Smooth muscle cell (in vitro differentiated cells): ENCODE measurements around the gene EQTN. TPM values are rescaled to one million over a fixed set of nuclear protein-coding genes. Genes with fewer than 3 reads are reported as not detected.
"Not testable (repeated sequence)": the region's sequence is repeated elsewhere in the genome, so short reads cannot be mapped to it uniquely, and the experiment has no call there.

Source experiments
- DNase-seq: peaks from one replicate; lab custom pipeline; 2025; ENCODE audit not compliant: unreplicated experiment; lab: John Stamatoyannopoulos, UW
- H2AFZ ChIP-seq: fragments of 200-600 bp; sonication (generic); 2 replicates; pipeline ENCODE4 v1.6.0; 2016; ENCODE audit warnings: antibody characterized with exemption, low read depth, mild to moderate bottlenecking
- H3F3A ChIP-seq: fragments of 200-600 bp; sonication (generic); 2 replicates; pipeline ENCODE4 v1.6.0; 2017; ENCODE audit warnings: antibody characterized with exemption, low read depth
- H3K27ac ChIP-seq: fragments of 200-600 bp; sonication (generic); 2 replicates; pipeline ENCODE4 v1.5.1; 2016; ENCODE audit warnings: low read depth, mild to moderate bottlenecking
- H3K27me3 ChIP-seq: fragments of 200-600 bp; sonication (generic); 2 replicates; pipeline ENCODE4 v1.6.1; 2016; ENCODE audit warnings: low read depth, mild to moderate bottlenecking
- H3K36me3 ChIP-seq: fragments of 200-600 bp; sonication (generic); 2 replicates; pipeline ENCODE4 v1.5.1; 2016; ENCODE audit warnings: low read depth
- H3K4me1 ChIP-seq: fragments of 200-600 bp; sonication (generic); 2 replicates; pipeline ENCODE4 v1.5.1; 2016; ENCODE audit warnings: low read depth
- H3K4me2 ChIP-seq: fragments of 200-600 bp; sonication (generic); 2 replicates; pipeline ENCODE4 v1.6.0; 2016; ENCODE audit warnings: mild to moderate bottlenecking
- H3K4me3 ChIP-seq: fragments of 200-600 bp; sonication (generic); 2 replicates; pipeline ENCODE4 v1.5.1; 2016; ENCODE audit warnings: mild to moderate bottlenecking
- H3K79me2 ChIP-seq: fragments of 200-600 bp; sonication (generic); 2 replicates; pipeline ENCODE4 v1.6.0; 2016; ENCODE audit warnings: low read depth, mild to moderate bottlenecking
- H3K9ac ChIP-seq: fragments of 200-600 bp; sonication (generic); 2 replicates; pipeline ENCODE4 v1.6.0; 2016; ENCODE audit warnings: low read depth
- H3K9me3 ChIP-seq: fragments of 200-600 bp; sonication (generic); replicated peaks from 2 replicates; pipeline ENCODE4 v1.5.1; 2016; ENCODE audit warnings: low read depth
- H4K20me1 ChIP-seq: fragments of 200-600 bp; sonication (generic); 2 replicates; pipeline ENCODE4 v1.6.0; 2016; ENCODE audit warnings: low read depth
- CTCF ChIP-seq: fragments of 200-600 bp; sonication (generic); IDR thresholded peaks from 2 replicates; pipeline ENCODE4 v1.5.1; 2017; ENCODE audit warnings: borderline replicate concordance, mild to moderate bottlenecking, antibody characterized with exemption; ENCODE audit not compliant: insufficient read depth, poor library complexity, severe bottlenecking
- WGBS: methylation state at CpG from one replicate; pipeline ENCODE4 v1.1.7; 2016; ENCODE audit warnings: low lambda C conversion rate; 5-methylcytosine and 5-hydroxymethylcytosine counted together
- polyA plus RNA-seq: library from polyadenylated mRNA; unstranded; fragments of >200 nt; fragmentation: Nextera tagmentation; extraction: Ambion mirVana; gene quantifications from 2 replicates; pipeline ENCODE4 v1.2.1, GENCODE V29; 2016
- total RNA-seq: library from RNA; depleted of rRNA; stranded (reverse); fragments of >200 nt; gene quantifications from 2 replicates; pipeline ENCODE4 v1.2.3, GENCODE V29; 2014

Gene EQTN
- total and polyA plus RNA-seq, 2 experiments from 2014 or later = not detected

GRCh38 chr9:27248702-27249101, 48.2 kb downstream of the EQTN start:
- Histone ChIP-seq H3K4me2 (no peak overlapping the region), H3K4me1 (no peaks in the 10 kb centered on the region), H3K4me3 (no peak overlapping the region), H3K27ac (no peak overlapping the region), H3K79me2 (no peaks in the 10 kb centered on the region), H3K9ac (no peak overlapping the region), H3K9me3 (no peaks in the 10 kb centered on the region), H3F3A (no peaks in the 10 kb centered on the region), H3K27me3 (no peaks in the 10 kb centered on the region), H4K20me1 (no peaks in the 10 kb centered on the region), H2AFZ (no peak overlapping the region), H3K36me3 (no peaks in the 10 kb centered on the region)
- no peak for DNase-seq
- TF ChIP-seq CTCF = no peak

- DNase-seq = no peak
- no peaks in the 10 kb centered on the region for H3K9me3 ChIP-seq
- H3K4me1 ChIP-seq = no peaks in the 10 kb centered on the region
- H3K79me2 ChIP-seq = no peaks in the 10 kb centered on the region
- no peak overlapping the region for H3K4me2 ChIP-seq
- H3K36me3 ChIP-seq = no peaks in the 10 kb centered on the region
- H3K4me3 ChIP-seq = no peak overlapping the region
- no peak overlapping the region for H3K9ac ChIP-seq
- H2AFZ ChIP-seq = no peak overlapping the region
- H3K27me3 ChIP-seq = no peaks in the 10 kb centered on the region
- 6% methylated on average over 2 of the region's 2 CpGs for WGBS
- no peaks in the 10 kb centered on the region for H4K20me1 ChIP-seq
- no peaks in the 10 kb centered on the region for H3F3A ChIP-seq
- H3K27ac ChIP-seq = no peak overlapping the region
- TF ChIP-seq CTCF = peak; percentile 60
Observed at GRCh38 chr9:27247756-27248155, 49.2 kb downstream of the EQTN start.

GRCh38 chr9:27239648-27240047, 57.3 kb downstream of the EQTN start:
- not testable (repeated sequence) for DNase-seq, H3K79me2 ChIP-seq, H3K36me3 ChIP-seq, H3K9me3 ChIP-seq, H3K9ac ChIP-seq, H3F3A ChIP-seq, H3K4me3 ChIP-seq, H3K27me3 ChIP-seq, H2AFZ ChIP-seq, H3K4me1 ChIP-seq, H4K20me1 ChIP-seq, H3K4me2 ChIP-seq, H3K27ac ChIP-seq
- WGBS = 85% methylated on average over 12 of the region's 12 CpGs

Other genes starting within 250 kb of the EQTN start
- gene TEK, start 187.9 kb downstream of the EQTN start, total RNA-seq = 58.9 and 81.2 TPM in 2 replicates
- gene TEK, start 187.9 kb downstream of the EQTN start, polyA plus RNA-seq = 23.6 and 36.0 TPM in 2 replicates
- not detected in 2 replicates for gene IFNK, start 227.1 kb upstream of the EQTN start, total RNA-seq
- gene IFNK, start 227.1 kb upstream of the EQTN start, polyA plus RNA-seq = not detected in 2 replicates
- gene MOB3B, start 232.7 kb upstream of the EQTN start, total RNA-seq = 3.0 and 5.8 TPM in 2 replicates
- gene MOB3B, start 232.7 kb upstream of the EQTN start, polyA plus RNA-seq = 1.7 and 4.1 TPM in 2 replicates